HepG2 (cell line): ENCODE data around the gene ABHD15. TPM values are rescaled to one million over a fixed set of nuclear protein-coding genes. Genes with fewer than 3 reads are reported as not detected.
A peak's percentile ranks its signal among the peaks of the same experiment; 100 is the strongest.

Source experiments
- ATF7 ChIP-seq, 2 experiments: fragments of 450-650 bp in 1 of 2; sonication (generic) in 1 of 2; formaldehyde crosslinking in 1 of 2; IDR thresholded peaks; 2 replicates each; pipeline versions ENCODE4 v1.4.0 to v1.6.1; 2016 to 2020; ENCODE audit warnings: antibody characterized with exemption in 1 of 2, mild to moderate bottlenecking in 1 of 2, missing genetic modification reagents in 1 of 2
- KLF11 ChIP-seq: IDR thresholded peaks from 2 replicates; pipeline ENCODE4 v1.6.1; 2016; ENCODE audit warnings: missing compliant biosample characterization
- PBX3 ChIP-seq: sonication (generic); formaldehyde crosslinking; IDR thresholded peaks from 2 replicates; pipeline ENCODE4 v1.8.1; 2023; ENCODE audit warnings: missing genetic modification reagents, inconsistent platforms, borderline replicate concordance
- RBM39 ChIP-seq: fragments of 200-400 bp; formaldehyde crosslinking; IDR thresholded peaks from one replicate; pipeline ENCODE4 v1.6.1; 2018; ENCODE audit warnings: antibody characterized with exemption, mild to moderate bottlenecking, low read depth, low read length; ENCODE audit not compliant: poor library complexity, severe bottlenecking
- TEAD2 ChIP-seq: sonication (generic); formaldehyde crosslinking; IDR thresholded peaks from 2 replicates; pipeline ENCODE4 v1.9.0; 2021; ENCODE audit warnings: missing genetic modification reagents
- ZFP1 ChIP-seq: IDR thresholded peaks from 2 replicates; pipeline ENCODE4 v1.6.1; 2016
- ZNF703 ChIP-seq: sonication (generic); formaldehyde crosslinking; IDR thresholded peaks from 2 replicates; pipeline ENCODE4 v1.5.1; 2020; ENCODE audit warnings: missing genetic modification reagents, mild to moderate bottlenecking, moderate library complexity, borderline replicate concordance
- polyA plus RNA-seq, 8 experiments: library from polyadenylated mRNA; depleted of rRNA in 3 of 8; stranded (reverse) in 7 of 8; unstranded in 1 of 8; fragments of >200 nt; fragmentation: Illumina TruSeq in 4 of 8; extraction: Trizol in 4 of 8; gene quantifications; 2 replicates each; pipeline versions ENCODE4 v1.2.1 to v1.2.3, GENCODE V29; 2011 to 2016; ENCODE audit warnings: low read depth in 4 of 8, missing spikeins in 1 of 8, mixed read lengths in 1 of 8; ENCODE audit not compliant: insufficient read depth in 1 of 8
- total RNA-seq, 5 experiments: library from RNA; depleted of rRNA; stranded (reverse); fragments of >200 nt; fragmentation: Illumina TruSeq; extraction: Trizol; gene quantifications; 2 replicates each; pipeline ENCODE4 v1.2.3, GENCODE V29; 2016; ENCODE audit warnings: low read depth in 1 of 5
- TF ChIP-seq, protein P1 (sequence below): sonication (generic); formaldehyde crosslinking; IDR thresholded peaks from 2 replicates; pipeline ENCODE4 v1.4.0; 2020; ENCODE audit warnings: mild to moderate bottlenecking, missing genetic modification reagents
- TF ChIP-seq, protein P2 (sequence below): sonication (generic); formaldehyde crosslinking; IDR thresholded peaks from 2 replicates; pipeline ENCODE4 v1.9.0; 2021; ENCODE audit warnings: missing genetic modification reagents, mild to moderate bottlenecking, borderline replicate concordance
- TF ChIP-seq, protein P3 (sequence below): sonication (generic); formaldehyde crosslinking; IDR thresholded peaks from 2 replicates; pipeline ENCODE4 v1.5.1; 2020; ENCODE audit warnings: mild to moderate bottlenecking, missing genetic modification reagents, moderate library complexity
- TF ChIP-seq, protein P4 (sequence below): sonication (generic); formaldehyde crosslinking; IDR thresholded peaks from 2 replicates; pipeline ENCODE4 v1.8.1; 2023; ENCODE audit warnings: mild to moderate bottlenecking, missing genetic modification reagents
- TF ChIP-seq, protein P5 (sequence below): sonication (generic); formaldehyde crosslinking; IDR thresholded peaks from 2 replicates; pipeline ENCODE4 v1.4.0; 2020; ENCODE audit warnings: missing genetic modification reagents

ABHD15 gene
- total and polyA plus RNA-seq, 2 of the 13 experiments (the other 11 are each of a cell fraction or from before 2014, with no cell fraction given), result 2.4 to 7.7 TPM

- TF ChIP-seq, protein P1, sequence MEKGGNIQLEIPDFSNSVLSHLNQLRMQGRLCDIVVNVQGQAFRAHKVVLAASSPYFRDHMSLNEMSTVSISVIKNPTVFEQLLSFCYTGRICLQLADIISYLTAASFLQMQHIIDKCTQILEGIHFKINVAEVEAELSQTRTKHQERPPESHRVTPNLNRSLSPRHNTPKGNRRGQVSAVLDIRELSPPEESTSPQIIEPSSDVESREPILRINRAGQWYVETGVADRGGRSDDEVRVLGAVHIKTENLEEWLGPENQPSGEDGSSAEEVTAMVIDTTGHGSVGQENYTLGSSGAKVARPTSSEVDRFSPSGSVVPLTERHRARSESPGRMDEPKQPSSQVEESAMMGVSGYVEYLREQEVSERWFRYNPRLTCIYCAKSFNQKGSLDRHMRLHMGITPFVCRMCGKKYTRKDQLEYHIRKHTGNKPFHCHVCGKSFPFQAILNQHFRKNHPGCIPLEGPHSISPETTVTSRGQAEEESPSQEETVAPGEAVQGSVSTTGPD (CRISPR knock-in tag), result no peak
- TF ChIP-seq PBX3 (CRISPR knock-in tag), result no peak
- TF ChIP-seq, protein P2, sequence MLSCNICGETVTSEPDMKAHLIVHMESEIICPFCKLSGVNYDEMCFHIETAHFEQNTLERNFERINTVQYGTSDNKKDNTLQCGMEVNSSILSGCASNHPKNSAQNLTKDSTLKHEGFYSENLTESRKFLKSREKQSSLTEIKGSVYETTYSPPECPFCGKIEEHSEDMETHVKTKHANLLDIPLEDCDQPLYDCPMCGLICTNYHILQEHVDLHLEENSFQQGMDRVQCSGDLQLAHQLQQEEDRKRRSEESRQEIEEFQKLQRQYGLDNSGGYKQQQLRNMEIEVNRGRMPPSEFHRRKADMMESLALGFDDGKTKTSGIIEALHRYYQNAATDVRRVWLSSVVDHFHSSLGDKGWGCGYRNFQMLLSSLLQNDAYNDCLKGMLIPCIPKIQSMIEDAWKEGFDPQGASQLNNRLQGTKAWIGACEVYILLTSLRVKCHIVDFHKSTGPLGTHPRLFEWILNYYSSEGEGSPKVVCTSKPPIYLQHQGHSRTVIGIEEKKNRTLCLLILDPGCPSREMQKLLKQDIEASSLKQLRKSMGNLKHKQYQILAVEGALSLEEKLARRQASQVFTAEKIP (CRISPR knock-in tag), result no peak
- peak; percentile 68; the same call in 1 of the 2 replicates for TF ChIP-seq ZNF703
- TF ChIP-seq, protein P3, sequence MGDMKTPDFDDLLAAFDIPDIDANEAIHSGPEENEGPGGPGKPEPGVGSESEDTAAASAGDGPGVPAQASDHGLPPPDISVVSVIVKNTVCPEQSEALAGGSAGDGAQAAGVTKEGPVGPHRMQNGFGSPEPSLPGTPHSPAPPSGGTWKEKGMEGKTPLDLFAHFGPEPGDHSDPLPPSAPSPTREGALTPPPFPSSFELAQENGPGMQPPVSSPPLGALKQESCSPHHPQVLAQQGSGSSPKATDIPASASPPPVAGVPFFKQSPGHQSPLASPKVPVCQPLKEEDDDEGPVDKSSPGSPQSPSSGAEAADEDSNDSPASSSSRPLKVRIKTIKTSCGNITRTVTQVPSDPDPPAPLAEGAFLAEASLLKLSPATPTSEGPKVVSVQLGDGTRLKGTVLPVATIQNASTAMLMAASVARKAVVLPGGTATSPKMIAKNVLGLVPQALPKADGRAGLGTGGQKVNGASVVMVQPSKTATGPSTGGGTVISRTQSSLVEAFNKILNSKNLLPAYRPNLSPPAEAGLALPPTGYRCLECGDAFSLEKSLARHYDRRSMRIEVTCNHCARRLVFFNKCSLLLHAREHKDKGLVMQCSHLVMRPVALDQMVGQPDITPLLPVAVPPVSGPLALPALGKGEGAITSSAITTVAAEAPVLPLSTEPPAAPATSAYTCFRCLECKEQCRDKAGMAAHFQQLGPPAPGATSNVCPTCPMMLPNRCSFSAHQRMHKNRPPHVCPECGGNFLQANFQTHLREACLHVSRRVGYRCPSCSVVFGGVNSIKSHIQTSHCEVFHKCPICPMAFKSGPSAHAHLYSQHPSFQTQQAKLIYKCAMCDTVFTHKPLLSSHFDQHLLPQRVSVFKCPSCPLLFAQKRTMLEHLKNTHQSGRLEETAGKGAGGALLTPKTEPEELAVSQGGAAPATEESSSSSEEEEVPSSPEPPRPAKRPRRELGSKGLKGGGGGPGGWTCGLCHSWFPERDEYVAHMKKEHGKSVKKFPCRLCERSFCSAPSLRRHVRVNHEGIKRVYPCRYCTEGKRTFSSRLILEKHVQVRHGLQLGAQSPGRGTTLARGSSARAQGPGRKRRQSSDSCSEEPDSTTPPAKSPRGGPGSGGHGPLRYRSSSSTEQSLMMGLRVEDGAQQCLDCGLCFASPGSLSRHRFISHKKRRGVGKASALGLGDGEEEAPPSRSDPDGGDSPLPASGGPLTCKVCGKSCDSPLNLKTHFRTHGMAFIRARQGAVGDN (CRISPR knock-in tag), result peak; percentile 74
- TF ChIP-seq, protein P4, sequence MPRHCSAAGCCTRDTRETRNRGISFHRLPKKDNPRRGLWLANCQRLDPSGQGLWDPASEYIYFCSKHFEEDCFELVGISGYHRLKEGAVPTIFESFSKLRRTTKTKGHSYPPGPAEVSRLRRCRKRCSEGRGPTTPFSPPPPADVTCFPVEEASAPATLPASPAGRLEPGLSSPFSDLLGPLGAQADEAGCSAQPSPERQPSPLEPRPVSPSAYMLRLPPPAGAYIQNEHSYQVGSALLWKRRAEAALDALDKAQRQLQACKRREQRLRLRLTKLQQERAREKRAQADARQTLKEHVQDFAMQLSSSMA (CRISPR knock-in tag), result peak; percentile 74; the same call in 1 of the 2 replicates
- no peak for TF ChIP-seq ZFP1 (CRISPR knock-in tag)
- TF ChIP-seq ATF7 (IDR thresholded peaks at IDR 0.05), result no peak
- no peak for TF ChIP-seq ATF7 (CRISPR knock-in tag; IDR thresholded peaks at IDR 0.05)
- 0 out of 2 replicates have a peak, but pooled peaks have one; percentile 33 for TF ChIP-seq TEAD2
- TF ChIP-seq, protein P5, sequence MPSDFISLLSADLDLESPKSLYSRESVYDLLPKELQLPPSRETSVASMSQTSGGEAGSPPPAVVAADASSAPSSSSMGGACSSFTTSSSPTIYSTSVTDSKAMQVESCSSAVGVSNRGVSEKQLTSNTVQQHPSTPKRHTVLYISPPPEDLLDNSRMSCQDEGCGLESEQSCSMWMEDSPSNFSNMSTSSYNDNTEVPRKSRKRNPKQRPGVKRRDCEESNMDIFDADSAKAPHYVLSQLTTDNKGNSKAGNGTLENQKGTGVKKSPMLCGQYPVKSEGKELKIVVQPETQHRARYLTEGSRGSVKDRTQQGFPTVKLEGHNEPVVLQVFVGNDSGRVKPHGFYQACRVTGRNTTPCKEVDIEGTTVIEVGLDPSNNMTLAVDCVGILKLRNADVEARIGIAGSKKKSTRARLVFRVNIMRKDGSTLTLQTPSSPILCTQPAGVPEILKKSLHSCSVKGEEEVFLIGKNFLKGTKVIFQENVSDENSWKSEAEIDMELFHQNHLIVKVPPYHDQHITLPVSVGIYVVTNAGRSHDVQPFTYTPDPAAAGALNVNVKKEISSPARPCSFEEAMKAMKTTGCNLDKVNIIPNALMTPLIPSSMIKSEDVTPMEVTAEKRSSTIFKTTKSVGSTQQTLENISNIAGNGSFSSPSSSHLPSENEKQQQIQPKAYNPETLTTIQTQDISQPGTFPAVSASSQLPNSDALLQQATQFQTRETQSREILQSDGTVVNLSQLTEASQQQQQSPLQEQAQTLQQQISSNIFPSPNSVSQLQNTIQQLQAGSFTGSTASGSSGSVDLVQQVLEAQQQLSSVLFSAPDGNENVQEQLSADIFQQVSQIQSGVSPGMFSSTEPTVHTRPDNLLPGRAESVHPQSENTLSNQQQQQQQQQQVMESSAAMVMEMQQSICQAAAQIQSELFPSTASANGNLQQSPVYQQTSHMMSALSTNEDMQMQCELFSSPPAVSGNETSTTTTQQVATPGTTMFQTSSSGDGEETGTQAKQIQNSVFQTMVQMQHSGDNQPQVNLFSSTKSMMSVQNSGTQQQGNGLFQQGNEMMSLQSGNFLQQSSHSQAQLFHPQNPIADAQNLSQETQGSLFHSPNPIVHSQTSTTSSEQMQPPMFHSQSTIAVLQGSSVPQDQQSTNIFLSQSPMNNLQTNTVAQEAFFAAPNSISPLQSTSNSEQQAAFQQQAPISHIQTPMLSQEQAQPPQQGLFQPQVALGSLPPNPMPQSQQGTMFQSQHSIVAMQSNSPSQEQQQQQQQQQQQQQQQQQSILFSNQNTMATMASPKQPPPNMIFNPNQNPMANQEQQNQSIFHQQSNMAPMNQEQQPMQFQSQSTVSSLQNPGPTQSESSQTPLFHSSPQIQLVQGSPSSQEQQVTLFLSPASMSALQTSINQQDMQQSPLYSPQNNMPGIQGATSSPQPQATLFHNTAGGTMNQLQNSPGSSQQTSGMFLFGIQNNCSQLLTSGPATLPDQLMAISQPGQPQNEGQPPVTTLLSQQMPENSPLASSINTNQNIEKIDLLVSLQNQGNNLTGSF (CRISPR knock-in tag), result 0 out of 2 replicates have a peak, but pooled peaks have one; percentile 31
- TF ChIP-seq RBM39, result no peak
- TF ChIP-seq KLF11 (CRISPR knock-in tag), result no peak
These were observed at the start of gene ABHD15 (continued) for GRCh38 chr17:29566473-29567303.
